Neural progenitor cell (in vitro differentiated cells): ENCODE measurements around the gene TMEM167A. TPM values are rescaled to one million over a fixed set of nuclear protein-coding genes. Genes with fewer than 3 reads are reported as not detected.
A peak's percentile ranks its signal among the peaks of the same experiment; 100 is the strongest.

Experiments used
- DNase-seq: peaks from one replicate; pipeline ENCODE4 v3.0.0-alpha.2; 2016; ENCODE audit warnings: low spot score
- H2AFZ ChIP-seq: fragments of 200-600 bp; sonication (generic); replicated peaks from 2 replicates; pipeline ENCODE4 v1.6.1; 2016; ENCODE audit warnings: antibody characterized with exemption
- H3F3A ChIP-seq: fragments of 200-600 bp; sonication (generic); 2 replicates; pipeline ENCODE4 v1.6.1; 2016; ENCODE audit warnings: antibody characterized with exemption, low read depth
- H3K27ac ChIP-seq: fragments of 200-600 bp; sonication (generic); 2 replicates; pipeline ENCODE4 v1.5.1; 2016; ENCODE audit warnings: mild to moderate bottlenecking
- H3K27me3 ChIP-seq: fragments of 200-600 bp; sonication (generic); 2 replicates; pipeline ENCODE4 v1.6.1; 2016; ENCODE audit warnings: mild to moderate bottlenecking, moderate library complexity
- H3K36me3 ChIP-seq: fragments of 200-600 bp; sonication (generic); 2 replicates; pipeline ENCODE4 v1.5.1; 2016
- H3K4me1 ChIP-seq: fragments of 200-600 bp; sonication (generic); 2 replicates; pipeline ENCODE4 v1.6.1; 2016; ENCODE audit warnings: mixed run types
- H3K4me2 ChIP-seq: fragments of 200-600 bp; sonication (generic); 2 replicates; pipeline ENCODE4 v1.6.1; 2016
- H3K4me3 ChIP-seq: fragments of 200-600 bp; sonication (generic); 2 replicates; pipeline ENCODE4 v1.5.1; 2016
- H3K79me2 ChIP-seq: fragments of 200-600 bp; sonication (generic); 2 replicates; pipeline ENCODE4 v1.6.1; 2016; ENCODE audit warnings: low read depth
- H3K9ac ChIP-seq: fragments of 200-600 bp; sonication (generic); 2 replicates; pipeline ENCODE4 v1.6.1; 2016
- H3K9me3 ChIP-seq: fragments of 200-600 bp; sonication (generic); 2 replicates; pipeline ENCODE4 v1.5.1; 2016; ENCODE audit warnings: low read depth
- H4K20me1 ChIP-seq: fragments of 200-600 bp; sonication (generic); 2 replicates; pipeline ENCODE4 v1.6.1; 2016; ENCODE audit warnings: low read depth
- H3K27ac Mint-ChIP-seq: 3 replicates; pipeline ENCODE4 v1.8.0; 2021; ENCODE audit warnings: mixed read lengths
- H3K27me3 Mint-ChIP-seq: 2 replicates; pipeline ENCODE4 v1.8.0; 2022; ENCODE audit warnings: low read depth, mild to moderate bottlenecking, inconsistent platforms, moderate library complexity, mixed read lengths; ENCODE audit not compliant: insufficient read depth
- H3K36me3 Mint-ChIP-seq: 3 replicates; pipeline ENCODE4 v1.8.0; 2021; ENCODE audit warnings: mixed read lengths
- H3K4me1 Mint-ChIP-seq: 3 replicates; pipeline ENCODE4 v1.8.0; 2021; ENCODE audit warnings: mixed read lengths
- H3K4me3 Mint-ChIP-seq: 3 replicates; pipeline ENCODE4 v1.8.0; 2021; ENCODE audit warnings: mild to moderate bottlenecking, moderate library complexity, mixed read lengths
- H3K9me3 Mint-ChIP-seq: 3 replicates; pipeline ENCODE4 v1.8.0; 2020; ENCODE audit warnings: mixed read lengths
- CTCF ChIP-seq: fragments of 200-600 bp; sonication (generic); IDR thresholded peaks from 2 replicates; pipeline ENCODE4 v1.5.1; 2017; ENCODE audit warnings: antibody characterized with exemption, mild to moderate bottlenecking
- EZH2 ChIP-seq: fragments of 200-600 bp; sonication (generic); IDR thresholded peaks from 2 replicates; pipeline ENCODE4 v1.6.1; 2017; ENCODE audit warnings: antibody characterized with exemption, mild to moderate bottlenecking, moderate library complexity
- EZH2phosphoT487 ChIP-seq: fragments of 200-600 bp; sonication (generic); IDR thresholded peaks from 2 replicates; pipeline ENCODE4 v1.6.1; 2017; ENCODE audit warnings: antibody characterized with exemption
- total RNA-seq: library from RNA; depleted of rRNA; stranded (reverse); fragments of >200 nt; gene quantifications from 2 replicates; pipeline ENCODE4 v1.2.3, GENCODE V29; 2015; ENCODE audit warnings: low replicate concordance

The TMEM167A gene
- total RNA-seq, 1 donor from 2014 or later: 185 TPM

DNA sequence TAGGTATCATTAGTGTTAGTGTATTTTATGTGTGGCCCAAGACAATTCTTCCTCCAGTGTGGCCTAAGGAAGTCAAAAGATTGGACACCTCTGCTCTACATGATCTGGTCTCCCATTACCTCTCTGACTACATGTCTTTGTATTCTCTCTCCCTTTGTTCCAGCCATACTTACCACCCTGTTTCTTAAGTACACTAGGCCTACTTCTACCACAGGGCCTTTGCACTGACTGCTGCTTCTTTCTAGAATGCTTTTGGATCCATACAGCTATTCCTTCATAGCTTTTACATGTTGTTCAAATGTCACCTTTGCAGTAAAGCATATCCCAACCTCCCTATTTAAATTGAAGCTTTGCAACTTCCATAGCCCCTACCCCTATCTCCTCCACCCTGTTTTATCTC lies 5.6 kb upstream of the TMEM167A start:
- Histone ChIP-seq H3K27ac (no peak overlapping the region), H2AFZ (no peak overlapping the region), H3K9ac (no peak overlapping the region), H3K27me3 (no peaks in the 10 kb centered on the region), H3K4me2 (no peak overlapping the region), H4K20me1 (no peaks in the 10 kb centered on the region), H3F3A (peaks cover 7% of the 10 kb centered on the region), H3K4me1 (peaks cover 11% of the 10 kb centered on the region), H3K36me3 (no peaks in the 10 kb centered on the region), H3K79me2 (peaks cover 42% of the 10 kb centered on the region), H3K9me3 (no peaks in the 10 kb centered on the region), H3K4me3 (no peak overlapping the region)
- H3K4me3 Mint-ChIP-seq: no peak overlapping the region
- TF ChIP-seq EZH2phosphoT487: no peak
- no peak for TF ChIP-seq EZH2
- no peak for TF ChIP-seq CTCF
- no peaks in the 10 kb centered on the region for H3K36me3 Mint-ChIP-seq
- H3K27me3 Mint-ChIP-seq: no peaks in the 10 kb centered on the region
- no peak overlapping the region for H3K27ac Mint-ChIP-seq
- H3K4me1 Mint-ChIP-seq: peaks cover 8% of the 10 kb centered on the region
- H3K9me3 Mint-ChIP-seq: no peaks in the 10 kb centered on the region
- no peak for DNase-seq

GRCh38 chr5:83077662-83078261 lies 568 bp upstream of the TMEM167A start:
- peaks cover 4% of the 10 kb centered on the region for H3K36me3 ChIP-seq
- H3K9me3 Mint-ChIP-seq: no peaks in the 10 kb centered on the region
- peak overlapping the region; percentile 100 for H3K4me3 Mint-ChIP-seq
- H3F3A ChIP-seq: peaks cover 10% of the 10 kb centered on the region
- TF ChIP-seq CTCF (no peak), EZH2 (no peak), EZH2phosphoT487 (no peak)
- peaks cover 78% of the 10 kb centered on the region for H3K79me2 ChIP-seq
- peaks cover 18% of the 10 kb centered on the region for H3K4me1 ChIP-seq
- peak overlapping the region; percentile 100 for H2AFZ ChIP-seq
- no peaks in the 10 kb centered on the region for H3K27me3 ChIP-seq
- H3K27ac Mint-ChIP-seq: peak overlapping the region; percentile 95
- peak overlapping the region; percentile 78 for H3K4me3 ChIP-seq
- DNase-seq: peak; percentile 56
- no peaks in the 10 kb centered on the region for H3K9me3 ChIP-seq
- H3K9ac ChIP-seq: peak overlapping the region; percentile 78
- peak overlapping the region; percentile 88 for H3K27ac ChIP-seq
- no peaks in the 10 kb centered on the region for H3K27me3 Mint-ChIP-seq
- peaks cover 28% of the 10 kb centered on the region for H4K20me1 ChIP-seq
- peak overlapping the region; percentile 86 for H3K4me2 ChIP-seq
- H3K36me3 Mint-ChIP-seq: peaks cover 19% of the 10 kb centered on the region
- peaks cover 20% of the 10 kb centered on the region for H3K4me1 Mint-ChIP-seq

DNA sequence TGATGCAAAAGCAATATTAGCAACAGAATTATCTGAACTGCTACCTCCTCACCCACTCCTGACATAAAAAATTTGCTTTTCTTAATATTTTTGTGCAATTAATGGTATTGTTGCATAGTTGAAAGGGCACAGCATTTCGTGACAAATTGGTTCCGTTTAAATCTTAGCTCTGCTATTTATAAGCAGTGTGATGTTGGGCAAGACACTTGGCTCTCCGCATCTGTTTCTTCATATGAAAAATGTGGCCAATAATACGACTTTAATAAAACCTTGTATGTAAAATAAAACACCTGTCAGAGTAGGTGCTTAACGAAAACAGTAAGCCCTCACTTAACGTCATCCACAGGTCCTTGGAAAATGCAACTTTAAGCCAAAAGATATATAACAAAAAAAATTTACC lies 4.2 kb downstream of the TMEM167A start:
- peaks cover 4% of the 10 kb centered on the region for H3K36me3 ChIP-seq
- TF ChIP-seq EZH2 (no peak), EZH2phosphoT487 (no peak), CTCF (no peak)
- Mint-ChIP-seq H3K27ac (no peak overlapping the region), H3K27me3 (no peaks in the 10 kb centered on the region), H3K4me1 (peaks cover 14% of the 10 kb centered on the region), H3K9me3 (no peaks in the 10 kb centered on the region), H3K4me3 (no peak overlapping the region), H3K36me3 (peaks cover 25% of the 10 kb centered on the region)
- no peak overlapping the region for H3K9ac ChIP-seq
- H3K79me2 ChIP-seq: peaks cover 97% of the 10 kb centered on the region
- H3K4me2 ChIP-seq: no peak overlapping the region
- no peak for DNase-seq
- H3K4me3 ChIP-seq: no peak overlapping the region
- no peak overlapping the region for H3K27ac ChIP-seq
- H2AFZ ChIP-seq: no peak overlapping the region
- H3K9me3 ChIP-seq: no peaks in the 10 kb centered on the region
- H3K4me1 ChIP-seq: peaks cover 7% of the 10 kb centered on the region
- H4K20me1 ChIP-seq: peaks cover 51% of the 10 kb centered on the region
- H3F3A ChIP-seq: peaks cover 5% of the 10 kb centered on the region
- H3K27me3 ChIP-seq: no peaks in the 10 kb centered on the region
